ENCODE data around the gene FBXO2. TPM values are rescaled to one million over a fixed set of nuclear protein-coding genes. Genes with fewer than 3 reads are reported as not detected.

The FBXO2 gene
- total RNA-seq, 1 experiment from 2014 or later, result 81.1 TPM

DNA sequence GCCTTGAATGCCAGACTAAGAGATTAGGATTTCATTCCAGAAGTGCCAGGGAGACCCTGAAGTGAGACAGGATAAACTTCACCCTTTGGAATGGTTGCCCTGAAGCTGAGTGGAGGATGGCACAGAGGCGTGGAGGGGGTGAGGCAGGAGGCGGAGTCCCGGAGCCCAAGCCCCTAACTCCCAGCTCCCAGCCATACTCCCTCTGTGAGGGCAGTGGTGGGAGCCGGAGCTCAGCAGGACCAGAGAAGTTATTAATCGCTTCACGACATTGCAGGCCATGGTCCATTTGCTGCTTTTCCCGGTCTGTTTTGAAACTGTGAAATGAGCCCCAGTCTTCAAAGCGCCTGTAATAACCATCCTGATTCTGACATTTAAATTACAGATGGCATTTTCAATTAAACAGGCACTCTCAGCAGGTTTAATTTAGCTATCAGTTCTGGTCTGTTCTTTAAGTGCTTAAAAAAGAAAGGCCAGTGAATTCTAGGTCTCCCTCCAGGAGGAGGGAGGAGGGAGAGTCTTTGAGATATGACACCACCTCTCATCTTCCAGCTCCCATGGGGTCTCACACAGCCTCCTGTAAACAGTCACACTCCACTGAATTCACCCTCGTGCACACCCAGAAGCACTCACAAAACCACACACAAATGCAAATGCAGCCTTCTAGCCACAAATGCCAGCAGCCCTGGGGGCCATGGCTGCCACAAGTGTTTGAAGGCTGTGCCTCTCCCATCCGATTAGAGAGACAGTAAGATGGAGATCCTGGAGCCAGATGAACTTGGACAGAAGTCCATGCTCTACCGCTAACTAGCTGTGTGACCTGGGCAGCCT lies 19.6 kb downstream of the FBXO2 start:
- DNase-seq (ENCODE audit: low read depth, low spot score), result no peak
- intact Hi-C loops (cut with micrococcal nuclease), result no loop called here
- H3K9me2 ChIP-seq (ENCODE audit: insufficient read depth), result no peaks in the 10 kb centered on the region
- H3K27ac ChIP-seq (ENCODE audit: low read depth, low read length), result no peak overlapping the region
- H3K4me1 ChIP-seq (ENCODE audit: control insufficient read depth in 1 of 2, insufficient read depth in 2 of 2, low read length in 2 of 2), result no peaks in the 10 kb centered on the region
- H4K20me1 ChIP-seq (ENCODE audit: insufficient read depth), result no peaks in the 10 kb centered on the region
- no peak for ATAC-seq
- RAD21 ChIA-PET (ENCODE audit: low non-redundant PET in 1 of 2, low total read pairs in 2 of 2, uncharacterized antibody in 2 of 2, unreplicated experiment in 2 of 2), result no interaction called here
- TF ChIP-seq YY1 (IDR thresholded peaks at IDR 0.05; ENCODE audit: extremely low read depth, insufficient replicate concordance, low read depth, low read length), result no peak
- TF ChIP-seq JUND (IDR thresholded peaks at IDR 0.05), result no peak
- no peak for TF ChIP-seq CEBPB (IDR thresholded peaks at IDR 0.05; ENCODE audit: low read depth)
- TF ChIP-seq POLR2AphosphoS5 (IDR thresholded peaks at IDR 0.05; ENCODE audit: low read depth, low read length), result no peak
- no peak for TF ChIP-seq EGR1 (IDR thresholded peaks at IDR 0.05; ENCODE audit: low read depth)
- no peak for TF ChIP-seq ZNF274 (IDR thresholded peaks at IDR 0.05; ENCODE audit: low read depth, low read length)
- TF ChIP-seq RAD21 (IDR thresholded peaks at IDR 0.05; ENCODE audit: low read depth), result no peak
- TF ChIP-seq, protein P1, sequence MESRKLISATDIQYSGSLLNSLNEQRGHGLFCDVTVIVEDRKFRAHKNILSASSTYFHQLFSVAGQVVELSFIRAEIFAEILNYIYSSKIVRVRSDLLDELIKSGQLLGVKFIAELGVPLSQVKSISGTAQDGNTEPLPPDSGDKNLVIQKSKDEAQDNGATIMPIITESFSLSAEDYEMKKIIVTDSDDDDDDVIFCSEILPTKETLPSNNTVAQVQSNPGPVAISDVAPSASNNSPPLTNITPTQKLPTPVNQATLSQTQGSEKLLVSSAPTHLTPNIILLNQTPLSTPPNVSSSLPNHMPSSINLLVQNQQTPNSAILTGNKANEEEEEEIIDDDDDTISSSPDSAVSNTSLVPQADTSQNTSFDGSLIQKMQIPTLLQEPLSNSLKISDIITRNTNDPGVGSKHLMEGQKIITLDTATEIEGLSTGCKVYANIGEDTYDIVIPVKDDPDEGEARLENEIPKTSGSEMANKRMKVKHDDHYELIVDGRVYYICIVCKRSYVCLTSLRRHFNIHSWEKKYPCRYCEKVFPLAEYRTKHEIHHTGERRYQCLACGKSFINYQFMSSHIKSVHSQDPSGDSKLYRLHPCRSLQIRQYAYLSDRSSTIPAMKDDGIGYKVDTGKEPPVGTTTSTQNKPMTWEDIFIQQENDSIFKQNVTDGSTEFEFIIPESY (IDR thresholded peaks at IDR 0.05; ENCODE audit: extremely low read depth, insufficient replicate concordance, low read length), result no peak
- no peak for TF ChIP-seq SP1 (IDR thresholded peaks at IDR 0.05; ENCODE audit: low read depth)
- TF ChIP-seq, protein P2, sequence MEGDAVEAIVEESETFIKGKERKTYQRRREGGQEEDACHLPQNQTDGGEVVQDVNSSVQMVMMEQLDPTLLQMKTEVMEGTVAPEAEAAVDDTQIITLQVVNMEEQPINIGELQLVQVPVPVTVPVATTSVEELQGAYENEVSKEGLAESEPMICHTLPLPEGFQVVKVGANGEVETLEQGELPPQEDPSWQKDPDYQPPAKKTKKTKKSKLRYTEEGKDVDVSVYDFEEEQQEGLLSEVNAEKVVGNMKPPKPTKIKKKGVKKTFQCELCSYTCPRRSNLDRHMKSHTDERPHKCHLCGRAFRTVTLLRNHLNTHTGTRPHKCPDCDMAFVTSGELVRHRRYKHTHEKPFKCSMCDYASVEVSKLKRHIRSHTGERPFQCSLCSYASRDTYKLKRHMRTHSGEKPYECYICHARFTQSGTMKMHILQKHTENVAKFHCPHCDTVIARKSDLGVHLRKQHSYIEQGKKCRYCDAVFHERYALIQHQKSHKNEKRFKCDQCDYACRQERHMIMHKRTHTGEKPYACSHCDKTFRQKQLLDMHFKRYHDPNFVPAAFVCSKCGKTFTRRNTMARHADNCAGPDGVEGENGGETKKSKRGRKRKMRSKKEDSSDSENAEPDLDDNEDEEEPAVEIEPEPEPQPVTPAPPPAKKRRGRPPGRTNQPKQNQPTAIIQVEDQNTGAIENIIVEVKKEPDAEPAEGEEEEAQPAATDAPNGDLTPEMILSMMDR (IDR thresholded peaks at IDR 0.05 in 2 of 3, conservative IDR thresholded peaks at IDR 0.05 in 1 of 3; ENCODE audit: borderline replicate concordance in 1 of 3, insufficient read depth in 1 of 3, low read depth in 2 of 3, low read length in 2 of 3), result no peak
- TF ChIP-seq, protein P3, sequence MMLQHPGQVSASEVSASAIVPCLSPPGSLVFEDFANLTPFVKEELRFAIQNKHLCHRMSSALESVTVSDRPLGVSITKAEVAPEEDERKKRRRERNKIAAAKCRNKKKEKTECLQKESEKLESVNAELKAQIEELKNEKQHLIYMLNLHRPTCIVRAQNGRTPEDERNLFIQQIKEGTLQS (IDR thresholded peaks at IDR 0.05), result no peak
- no peak for TF ChIP-seq SRF (IDR thresholded peaks at IDR 0.05; ENCODE audit: low read depth)
- TF ChIP-seq POLR2A (IDR thresholded peaks at IDR 0.05; ENCODE audit: borderline replicate concordance, extremely low read depth, insufficient read depth, insufficient read length), result no peak
- TF ChIP-seq, protein P4, sequence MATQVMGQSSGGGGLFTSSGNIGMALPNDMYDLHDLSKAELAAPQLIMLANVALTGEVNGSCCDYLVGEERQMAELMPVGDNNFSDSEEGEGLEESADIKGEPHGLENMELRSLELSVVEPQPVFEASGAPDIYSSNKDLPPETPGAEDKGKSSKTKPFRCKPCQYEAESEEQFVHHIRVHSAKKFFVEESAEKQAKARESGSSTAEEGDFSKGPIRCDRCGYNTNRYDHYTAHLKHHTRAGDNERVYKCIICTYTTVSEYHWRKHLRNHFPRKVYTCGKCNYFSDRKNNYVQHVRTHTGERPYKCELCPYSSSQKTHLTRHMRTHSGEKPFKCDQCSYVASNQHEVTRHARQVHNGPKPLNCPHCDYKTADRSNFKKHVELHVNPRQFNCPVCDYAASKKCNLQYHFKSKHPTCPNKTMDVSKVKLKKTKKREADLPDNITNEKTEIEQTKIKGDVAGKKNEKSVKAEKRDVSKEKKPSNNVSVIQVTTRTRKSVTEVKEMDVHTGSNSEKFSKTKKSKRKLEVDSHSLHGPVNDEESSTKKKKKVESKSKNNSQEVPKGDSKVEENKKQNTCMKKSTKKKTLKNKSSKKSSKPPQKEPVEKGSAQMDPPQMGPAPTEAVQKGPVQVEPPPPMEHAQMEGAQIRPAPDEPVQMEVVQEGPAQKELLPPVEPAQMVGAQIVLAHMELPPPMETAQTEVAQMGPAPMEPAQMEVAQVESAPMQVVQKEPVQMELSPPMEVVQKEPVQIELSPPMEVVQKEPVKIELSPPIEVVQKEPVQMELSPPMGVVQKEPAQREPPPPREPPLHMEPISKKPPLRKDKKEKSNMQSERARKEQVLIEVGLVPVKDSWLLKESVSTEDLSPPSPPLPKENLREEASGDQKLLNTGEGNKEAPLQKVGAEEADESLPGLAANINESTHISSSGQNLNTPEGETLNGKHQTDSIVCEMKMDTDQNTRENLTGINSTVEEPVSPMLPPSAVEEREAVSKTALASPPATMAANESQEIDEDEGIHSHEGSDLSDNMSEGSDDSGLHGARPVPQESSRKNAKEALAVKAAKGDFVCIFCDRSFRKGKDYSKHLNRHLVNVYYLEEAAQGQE (IDR thresholded peaks at IDR 0.05; ENCODE audit: low read depth), result no peak
- no peak for TF ChIP-seq EZH2phosphoT487 (IDR thresholded peaks at IDR 0.05; ENCODE audit: borderline replicate concordance)
- TF ChIP-seq CBX3 (IDR thresholded peaks at IDR 0.05; ENCODE audit: low read depth), result no peak
- no peak for TF ChIP-seq ZFX (IDR thresholded peaks at IDR 0.05)
- TF ChIP-seq ELF1 (IDR thresholded peaks at IDR 0.05; ENCODE audit: borderline replicate concordance, low read depth), result no peak
- TF ChIP-seq, protein P5, sequence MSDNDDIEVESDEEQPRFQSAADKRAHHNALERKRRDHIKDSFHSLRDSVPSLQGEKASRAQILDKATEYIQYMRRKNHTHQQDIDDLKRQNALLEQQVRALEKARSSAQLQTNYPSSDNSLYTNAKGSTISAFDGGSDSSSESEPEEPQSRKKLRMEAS (IDR thresholded peaks at IDR 0.05), result no peak
- TF ChIP-seq TCF7L2 (IDR thresholded peaks at IDR 0.05; ENCODE audit: borderline replicate concordance, extremely low read depth, insufficient read depth, insufficient read length), result no peak
- H3K4me2 ChIP-seq (ENCODE audit: low read length), result no peak overlapping the region
- POLR2A ChIA-PET, result no interaction called here
- H3K79me2 ChIP-seq (ENCODE audit: insufficient read depth, low read length), result no peaks in the 10 kb centered on the region
- CTCF ChIA-PET, result interaction anchor here (0.8 kb wide), 1 partner anchor 597 kb away, joined by 3 read pairs; no protein-coding TSS in a partner anchor
- H3K27me3 ChIP-seq (ENCODE audit: insufficient read depth, low read length), result peaks cover 36% of the 10 kb centered on the region
- no peak overlapping the region for H3K4me3 ChIP-seq (replicated peaks in 1 of 2; ENCODE audit: low read depth in 1 of 2, low read length in 2 of 2)
- H3K9ac ChIP-seq (ENCODE audit: low read length), result no peak overlapping the region
- no TSS peak for BruUV-seq (replicated peaks)
- H3K9me3 ChIP-seq (ENCODE audit: control insufficient read depth in 1 of 2, insufficient read depth in 1 of 2, low read depth in 1 of 2, low read length in 2 of 2), result no peaks in the 10 kb centered on the region
- no peaks in the 10 kb centered on the region for H3K36me3 ChIP-seq (ENCODE audit: control insufficient read depth in 1 of 2, insufficient read depth in 2 of 2, low read length in 2 of 2)
- no peak overlapping the region for H2AFZ ChIP-seq (ENCODE audit: low read depth, low read length, poor library complexity, severe bottlenecking)
